SJCRH30 (cell line): ENCODE measurements around the gene MNT. TPM values are rescaled to one million over a fixed set of nuclear protein-coding genes. Genes with fewer than 3 reads are reported as not detected.

ENCODE experiments used
- DNase-seq, 2 experiments: peaks; one replicate each; pipeline ENCODE4 v3.0.0-alpha.2; 2015 to 2020
- H3K27ac ChIP-seq: fragments of 250-450 bp; sonication (Bioruptor Pico); 2 replicates; pipeline ENCODE4 v1.5.1; 2020; ENCODE audit warnings: mild to moderate bottlenecking, moderate library complexity
- H3K27me3 ChIP-seq: fragments of 250-450 bp; sonication (Bioruptor Pico); 2 replicates; pipeline ENCODE4 v1.5.1; 2020; ENCODE audit warnings: mild to moderate bottlenecking, moderate library complexity
- H3K36me3 ChIP-seq: fragments of 250-450 bp; sonication (Bioruptor Pico); 2 replicates; pipeline ENCODE4 v1.5.1; 2020; ENCODE audit warnings: mild to moderate bottlenecking, moderate library complexity
- H3K4me1 ChIP-seq: fragments of 250-450 bp; sonication (Bioruptor Pico); 2 replicates; pipeline ENCODE4 v1.5.1; 2020; ENCODE audit warnings: mild to moderate bottlenecking, moderate library complexity
- H3K4me3 ChIP-seq: fragments of 250-450 bp; sonication (Bioruptor Pico); 2 replicates; pipeline ENCODE4 v1.5.1; 2020; ENCODE audit warnings: mild to moderate bottlenecking, moderate library complexity
- H3K9me3 ChIP-seq: fragments of 250-450 bp; sonication (Bioruptor Pico); replicated peaks from 2 replicates; pipeline ENCODE4 v1.5.1; 2020; ENCODE audit warnings: mild to moderate bottlenecking, moderate library complexity
- total RNA-seq: library from RNA; depleted of rRNA; stranded (reverse); fragments of >200 nt; shearing (Covaris generic); gene quantifications from 2 replicates; pipeline ENCODE4 v1.2.3, GENCODE V29; 2014

MNT gene
- total RNA-seq, 1 experiment from 2014 or later: 8.7 TPM

DNA sequence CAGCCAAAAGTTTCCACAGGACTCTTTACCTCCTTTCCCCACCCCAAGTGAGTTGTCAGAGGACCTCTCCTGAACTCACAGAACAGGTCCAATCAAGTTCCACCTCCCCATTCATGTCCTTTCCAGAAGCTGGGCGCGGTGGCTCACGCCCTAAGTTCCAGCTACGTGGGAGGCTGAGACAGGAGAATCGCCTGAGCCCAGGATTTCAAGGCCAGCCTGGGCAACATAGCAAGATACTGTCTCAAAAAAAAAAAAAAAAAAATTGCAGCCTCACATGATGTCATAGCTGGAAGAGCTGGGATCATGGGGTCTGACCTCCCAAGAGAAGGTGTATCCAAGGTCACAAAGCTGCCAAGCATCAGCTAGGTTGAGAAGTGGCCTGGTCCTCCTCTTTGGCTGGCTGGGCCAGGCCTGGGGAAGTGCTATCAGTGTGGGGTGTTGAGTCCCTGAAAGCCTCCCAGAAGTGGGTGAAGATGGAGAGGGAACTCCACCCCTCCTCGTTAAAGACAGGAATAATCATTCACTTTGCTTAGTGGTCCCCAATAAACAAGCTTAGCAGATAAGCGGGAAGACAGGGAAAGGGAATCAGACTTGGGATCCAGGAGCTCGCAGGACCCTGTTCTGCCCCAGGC, 5.5 kb upstream of the MNT start:
- Histone ChIP-seq H3K27me3 (no peaks in the 10 kb centered on the region), H3K27ac (no peak overlapping the region), H3K36me3 (no peaks in the 10 kb centered on the region), H3K4me3 (no peak overlapping the region), H3K9me3 (no peaks in the 10 kb centered on the region), H3K4me1 (no peaks in the 10 kb centered on the region)
- DNase-seq: no peak

DNA sequence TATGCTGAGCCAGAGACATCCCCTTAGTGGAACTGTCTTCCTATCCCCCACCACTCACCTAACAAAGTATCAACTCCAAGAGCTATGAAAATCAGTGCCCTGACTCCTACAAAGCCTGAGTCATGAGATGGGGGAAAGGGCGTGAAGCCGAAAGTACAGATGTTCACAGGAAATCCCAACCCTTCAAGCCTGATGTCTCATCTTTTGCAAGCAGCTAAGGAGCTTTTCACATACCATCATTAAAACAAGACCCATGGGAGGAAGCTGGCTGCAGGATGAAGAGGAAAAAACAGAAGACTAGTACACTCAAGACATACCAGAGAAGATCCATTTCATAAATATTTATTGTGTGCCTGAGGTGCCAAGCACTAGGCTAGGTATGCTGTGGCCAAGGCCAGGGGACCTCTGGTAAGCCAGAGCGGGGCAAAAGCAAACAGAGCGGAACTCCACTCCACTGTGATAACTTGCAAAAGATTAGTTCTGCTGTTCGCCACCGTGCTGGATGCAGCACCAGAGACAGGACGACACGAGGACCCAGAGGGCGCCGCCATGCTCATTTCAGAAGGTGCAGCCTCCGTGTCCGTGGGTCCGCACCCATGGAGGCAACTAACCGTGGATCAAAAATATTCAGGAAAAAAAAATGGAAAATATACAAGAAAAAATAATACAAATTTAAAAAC, 4.5 kb upstream of the MNT start:
- DNase-seq: no peak
- Histone ChIP-seq H3K4me1 (no peaks in the 10 kb centered on the region), H3K9me3 (no peaks in the 10 kb centered on the region), H3K27me3 (no peaks in the 10 kb centered on the region), H3K36me3 (no peaks in the 10 kb centered on the region), H3K27ac (no peak overlapping the region), H3K4me3 (no peak overlapping the region)

DNA sequence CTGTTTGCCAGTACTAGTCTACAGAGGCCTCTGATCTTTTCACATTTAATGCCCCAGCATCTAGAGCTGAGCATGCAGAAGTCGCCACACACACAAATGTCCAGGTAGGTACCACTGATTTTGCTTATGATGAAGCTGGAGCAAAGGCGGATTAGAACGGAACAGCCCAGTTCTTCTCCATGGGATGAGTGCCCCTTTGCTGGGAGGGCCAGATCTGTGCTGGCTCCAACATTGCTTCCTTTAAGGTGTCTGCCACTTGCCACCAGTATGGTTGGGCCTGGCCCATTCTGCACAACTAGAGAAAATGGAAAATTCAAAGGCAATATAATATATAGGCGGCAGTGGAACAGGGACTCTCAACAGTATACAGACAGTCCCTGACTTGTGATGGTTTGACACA, 2.2 kb upstream of the MNT start:
- Histone ChIP-seq H3K9me3 (no peaks in the 10 kb centered on the region), H3K4me1 (peaks cover 5% of the 10 kb centered on the region), H3K36me3 (no peaks in the 10 kb centered on the region), H3K27ac (no peak overlapping the region), H3K27me3 (no peaks in the 10 kb centered on the region), H3K4me3 (no peak overlapping the region)
- no peak for DNase-seq

DNA sequence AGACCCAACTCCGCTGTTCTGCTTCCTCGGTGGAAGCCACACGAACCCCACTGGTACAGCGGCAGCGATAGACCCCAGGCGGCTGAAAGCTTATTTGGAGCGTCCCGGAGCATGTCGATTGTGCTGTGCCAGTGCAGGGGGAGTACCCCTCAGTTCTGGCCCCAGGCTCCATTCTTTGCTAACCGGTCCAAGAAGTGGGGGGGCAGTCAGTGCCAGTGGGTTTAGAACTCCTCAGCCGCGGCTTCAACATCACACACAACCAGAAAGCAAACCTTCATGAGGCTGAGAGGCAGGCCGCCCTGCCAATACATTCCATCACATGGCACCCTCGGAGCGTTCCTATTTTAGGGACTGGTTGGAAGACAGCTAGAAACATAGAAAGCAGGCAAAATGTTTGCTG, 1.7 kb upstream of the MNT start:
- no peak overlapping the region for H3K27ac ChIP-seq
- no peaks in the 10 kb centered on the region for H3K9me3 ChIP-seq
- H3K27me3 ChIP-seq: no peaks in the 10 kb centered on the region
- H3K36me3 ChIP-seq: no peaks in the 10 kb centered on the region
- peaks cover 5% of the 10 kb centered on the region for H3K4me1 ChIP-seq
- no peak for DNase-seq
- peak overlapping the region; percentile 86 for H3K4me3 ChIP-seq

DNA sequence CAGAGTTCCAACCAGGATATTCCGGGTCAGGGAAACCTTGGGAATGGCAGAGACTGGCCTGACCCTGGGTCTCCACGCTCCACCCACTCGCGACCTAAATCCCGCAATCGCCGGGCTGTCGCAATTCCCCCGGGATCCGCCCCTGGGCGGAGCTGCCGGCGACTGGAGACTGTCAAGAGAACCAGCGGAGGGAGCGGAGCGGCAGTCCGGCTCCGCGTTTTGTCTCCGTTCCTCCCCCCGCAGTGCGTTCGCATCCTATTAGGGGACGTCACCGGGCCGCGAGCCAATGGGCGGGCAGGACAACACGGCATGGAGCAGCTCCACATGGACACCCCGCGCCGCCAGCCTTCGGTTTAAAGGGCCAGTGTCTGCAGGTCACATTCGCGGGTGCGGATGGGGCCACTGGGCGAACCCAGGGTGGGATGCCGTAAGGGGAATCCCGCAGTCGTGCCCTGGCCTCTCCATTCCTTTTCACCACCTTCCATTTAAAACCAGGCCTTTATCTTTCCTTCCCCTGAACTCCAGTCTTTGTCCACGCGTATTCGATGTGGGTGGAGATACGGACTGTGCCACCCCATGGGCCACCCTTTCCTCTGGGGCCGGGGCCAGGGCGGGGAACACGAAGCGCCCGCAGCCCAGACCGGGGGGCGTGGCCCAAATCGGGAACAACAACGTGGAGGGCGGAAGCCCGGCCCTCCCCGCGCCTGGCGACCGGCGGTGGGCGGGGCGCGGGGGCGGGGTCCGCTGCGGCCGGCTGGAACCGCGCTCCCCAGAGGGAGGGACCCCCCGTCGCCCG, 764 bp upstream of the MNT start:
- peak overlapping the region; percentile 94 for H3K27ac ChIP-seq
- H3K27me3 ChIP-seq: no peaks in the 10 kb centered on the region
- H3K4me3 ChIP-seq: peak overlapping the region; percentile 86
- DNase-seq: peak; percentile 97 to 99
- H3K4me1 ChIP-seq: peaks cover 5% of the 10 kb centered on the region
- H3K9me3 ChIP-seq: no peaks in the 10 kb centered on the region
- no peaks in the 10 kb centered on the region for H3K36me3 ChIP-seq

DNA sequence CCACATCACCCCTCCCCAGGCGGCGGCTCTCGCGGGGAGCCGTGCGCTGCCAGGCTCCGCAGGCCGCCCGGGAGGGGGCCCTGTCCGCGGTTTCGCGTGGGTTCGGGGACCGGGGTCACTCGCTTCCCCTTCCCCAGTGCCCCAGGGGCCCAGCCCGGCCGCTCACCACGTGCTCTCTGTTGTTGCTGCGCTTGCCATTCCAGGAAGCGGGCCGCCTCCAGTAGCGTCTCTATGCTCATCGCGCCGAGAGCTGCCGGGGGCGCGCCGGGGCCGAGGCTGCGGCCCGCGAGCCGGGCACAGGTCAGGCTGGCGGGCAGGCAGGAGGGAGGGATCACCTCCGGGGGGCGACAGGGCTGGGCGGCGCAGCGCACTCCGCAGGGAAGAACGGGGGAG, 390 bp downstream of the MNT start:
- peak; percentile 50 to 56 for DNase-seq
- peak overlapping the region; percentile 94 for H3K27ac ChIP-seq
- peaks cover 12% of the 10 kb centered on the region for H3K4me1 ChIP-seq
- H3K4me3 ChIP-seq: peak overlapping the region; percentile 86
- no peaks in the 10 kb centered on the region for H3K27me3 ChIP-seq
- H3K36me3 ChIP-seq: no peaks in the 10 kb centered on the region
- no peaks in the 10 kb centered on the region for H3K9me3 ChIP-seq

DNA sequence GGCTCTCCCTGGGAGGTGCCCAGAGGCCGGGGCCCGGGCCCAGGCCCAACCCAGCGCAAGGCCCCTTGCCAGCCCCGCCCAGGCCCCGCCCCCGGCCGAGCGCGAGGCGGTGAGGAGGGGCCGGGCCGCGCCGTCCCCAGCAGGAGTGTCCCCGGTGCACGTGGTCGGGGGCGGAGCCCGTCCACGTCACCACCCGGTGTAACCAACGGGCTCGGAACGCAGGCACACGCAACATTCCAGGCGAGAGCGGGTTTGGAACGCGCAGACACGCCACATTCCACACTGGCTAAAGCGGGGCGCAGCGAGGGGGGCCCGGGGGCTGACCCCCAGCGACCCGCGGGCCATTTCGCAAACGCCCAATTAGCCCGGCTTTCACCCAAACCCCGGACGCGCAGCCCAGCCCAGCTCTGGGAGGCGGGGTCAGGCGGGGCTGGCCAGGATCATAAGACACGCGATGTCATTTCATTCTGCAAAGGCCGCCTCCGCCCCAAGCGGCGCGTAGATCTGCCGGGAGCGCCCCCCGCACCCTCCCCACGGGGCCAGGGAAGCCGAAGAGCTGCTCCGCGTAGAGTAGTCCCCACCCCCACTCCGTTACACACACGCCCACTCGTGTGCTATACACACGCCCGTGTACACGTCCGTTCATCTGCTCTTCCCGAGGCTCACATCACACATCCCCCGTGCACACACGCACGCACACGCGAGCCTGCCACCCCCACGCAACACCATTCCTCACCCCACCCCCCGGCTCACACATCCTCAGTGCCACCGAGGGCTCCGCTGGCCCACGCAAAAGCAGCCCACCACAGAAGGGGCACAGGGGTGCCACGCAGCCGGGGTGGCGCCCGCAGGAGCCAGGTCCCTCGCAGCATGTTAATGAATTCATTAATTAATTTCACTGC, 1.0 kb downstream of the MNT start:
- Histone ChIP-seq H3K36me3 (no peaks in the 10 kb centered on the region), H3K4me3 (peak overlapping the region; percentile 86), H3K9me3 (no peaks in the 10 kb centered on the region), H3K27ac (peak overlapping the region; percentile 94), H3K4me1 (peaks cover 12% of the 10 kb centered on the region), H3K27me3 (no peaks in the 10 kb centered on the region)
- DNase-seq: peak; percentile 86 to 87

DNA sequence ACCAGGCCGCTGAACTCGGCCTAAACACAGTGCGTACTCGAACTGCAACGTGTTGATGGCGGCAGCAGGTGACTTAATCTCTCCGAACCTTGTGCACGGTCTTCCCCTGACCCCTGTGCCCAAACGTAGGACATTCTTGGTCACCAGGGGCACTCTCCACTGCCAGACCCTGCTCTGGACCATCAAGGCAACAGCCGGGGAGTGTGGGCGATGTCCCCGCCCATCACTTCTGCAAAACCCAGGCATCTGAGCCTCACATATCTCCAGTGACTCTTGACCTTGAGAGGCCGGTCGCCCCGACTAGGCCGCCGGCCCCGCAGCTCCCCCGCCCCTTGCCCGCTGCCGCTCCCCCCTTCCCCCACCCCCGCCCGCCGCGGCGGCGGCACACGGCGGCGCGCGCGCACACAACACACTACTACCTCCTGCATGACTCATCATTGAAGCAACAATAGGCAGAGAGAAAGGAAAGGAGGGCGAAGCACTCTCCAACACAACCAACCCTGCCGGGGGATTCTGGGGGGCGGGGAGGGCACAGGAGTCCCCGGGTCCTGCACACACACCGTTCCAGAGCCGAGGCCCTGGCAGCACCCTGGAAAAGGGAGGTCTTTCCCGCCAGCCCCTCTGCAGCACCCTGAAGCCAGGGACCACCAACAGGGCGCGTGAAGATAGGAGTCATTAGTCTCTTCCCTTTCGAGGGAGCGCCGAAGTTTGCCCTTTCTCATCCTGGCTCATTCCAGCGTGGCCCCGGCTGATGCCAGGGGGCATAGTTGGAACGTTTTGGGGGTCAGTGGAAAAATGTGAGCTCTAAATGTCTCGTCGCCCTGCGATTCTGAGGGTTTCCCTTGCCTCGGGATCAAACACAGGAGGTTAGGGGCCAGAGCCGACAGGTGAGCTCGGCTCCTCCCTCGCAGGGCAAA, 1.9 kb downstream of the MNT start:
- peak overlapping the region; percentile 94 for H3K27ac ChIP-seq
- H3K4me3 ChIP-seq: peak overlapping the region; percentile 86
- no peaks in the 10 kb centered on the region for H3K27me3 ChIP-seq
- H3K36me3 ChIP-seq: no peaks in the 10 kb centered on the region
- peak; percentile 53 to 62 for DNase-seq
- no peaks in the 10 kb centered on the region for H3K9me3 ChIP-seq
- H3K4me1 ChIP-seq: peaks cover 12% of the 10 kb centered on the region

DNA sequence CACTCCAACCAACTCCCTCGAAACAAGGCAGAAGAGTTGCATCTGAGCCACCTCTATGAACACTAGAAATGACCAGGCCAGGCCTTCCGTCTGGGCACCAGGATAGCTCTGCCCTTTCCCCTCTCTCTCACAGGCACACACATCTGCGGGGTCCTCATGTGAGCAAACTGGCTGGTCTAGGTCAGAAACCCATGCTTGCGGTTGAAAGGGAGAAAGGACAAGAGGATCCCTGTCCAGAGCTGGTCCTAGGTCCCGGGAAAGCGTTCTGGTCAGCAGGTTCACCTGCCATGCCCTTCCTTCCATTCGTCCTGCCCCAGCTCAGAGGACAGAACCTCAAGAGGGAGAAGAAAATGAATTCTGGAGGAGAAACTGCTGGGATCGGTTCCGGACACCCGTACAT, 2.7 kb downstream of the MNT start:
- no peak for DNase-seq
- H3K9me3 ChIP-seq: no peaks in the 10 kb centered on the region
- H3K27me3 ChIP-seq: no peaks in the 10 kb centered on the region
- peaks cover 12% of the 10 kb centered on the region for H3K4me1 ChIP-seq
- H3K27ac ChIP-seq: no peak overlapping the region
- no peak overlapping the region for H3K4me3 ChIP-seq
- no peaks in the 10 kb centered on the region for H3K36me3 ChIP-seq

DNA sequence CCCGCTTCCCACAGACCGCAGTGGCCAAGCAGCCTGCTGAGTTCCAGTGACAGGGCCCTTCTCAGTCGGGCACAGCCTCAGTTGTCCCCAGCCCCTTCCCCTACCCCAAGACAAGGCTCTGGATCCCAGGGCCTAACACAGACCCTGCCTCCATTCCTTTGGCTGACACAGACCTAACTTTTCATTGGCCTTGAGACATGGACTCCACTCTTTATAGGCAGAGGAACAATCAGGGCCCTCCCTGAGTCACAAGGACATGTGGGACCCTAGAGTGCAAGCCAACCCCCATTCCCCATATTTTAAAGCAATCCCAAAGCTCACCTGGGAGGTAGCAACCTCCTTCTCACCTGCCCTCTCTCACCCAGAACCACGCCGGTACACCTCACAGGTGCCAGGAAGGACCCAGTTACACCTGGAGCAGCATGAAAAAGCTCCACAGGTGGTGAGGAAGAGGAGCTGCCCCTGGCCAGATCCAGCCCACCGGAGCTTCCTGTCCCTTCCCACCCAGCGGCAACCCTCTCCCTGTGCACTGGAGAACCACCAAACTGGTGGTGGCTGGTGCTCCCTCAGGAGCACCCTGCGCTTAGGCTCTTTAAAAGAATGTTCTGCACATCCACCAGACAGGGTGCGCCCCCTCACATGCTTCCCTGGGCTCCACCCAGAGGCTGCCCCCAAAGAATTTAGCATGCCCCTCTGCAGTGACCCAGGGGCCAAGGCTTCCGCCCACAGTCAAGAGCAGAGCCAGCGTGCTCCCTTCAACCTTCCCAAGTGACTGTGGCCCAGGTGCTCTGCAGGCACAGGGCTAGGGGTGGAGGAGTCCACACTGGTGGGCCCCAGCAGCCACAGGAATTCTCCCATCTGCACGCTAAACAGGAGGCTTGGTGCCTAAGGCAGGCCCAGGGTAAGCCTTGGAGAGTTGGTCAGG, 3.4 kb downstream of the MNT start:
- H3K27me3 ChIP-seq: no peaks in the 10 kb centered on the region
- H3K36me3 ChIP-seq: no peaks in the 10 kb centered on the region
- peak overlapping the region; percentile 38; the same call in 1 of the 2 replicates for H3K4me3 ChIP-seq
- H3K27ac ChIP-seq: no peak overlapping the region
- H3K9me3 ChIP-seq: no peaks in the 10 kb centered on the region
- no peak for DNase-seq
- peaks cover 12% of the 10 kb centered on the region for H3K4me1 ChIP-seq

DNA sequence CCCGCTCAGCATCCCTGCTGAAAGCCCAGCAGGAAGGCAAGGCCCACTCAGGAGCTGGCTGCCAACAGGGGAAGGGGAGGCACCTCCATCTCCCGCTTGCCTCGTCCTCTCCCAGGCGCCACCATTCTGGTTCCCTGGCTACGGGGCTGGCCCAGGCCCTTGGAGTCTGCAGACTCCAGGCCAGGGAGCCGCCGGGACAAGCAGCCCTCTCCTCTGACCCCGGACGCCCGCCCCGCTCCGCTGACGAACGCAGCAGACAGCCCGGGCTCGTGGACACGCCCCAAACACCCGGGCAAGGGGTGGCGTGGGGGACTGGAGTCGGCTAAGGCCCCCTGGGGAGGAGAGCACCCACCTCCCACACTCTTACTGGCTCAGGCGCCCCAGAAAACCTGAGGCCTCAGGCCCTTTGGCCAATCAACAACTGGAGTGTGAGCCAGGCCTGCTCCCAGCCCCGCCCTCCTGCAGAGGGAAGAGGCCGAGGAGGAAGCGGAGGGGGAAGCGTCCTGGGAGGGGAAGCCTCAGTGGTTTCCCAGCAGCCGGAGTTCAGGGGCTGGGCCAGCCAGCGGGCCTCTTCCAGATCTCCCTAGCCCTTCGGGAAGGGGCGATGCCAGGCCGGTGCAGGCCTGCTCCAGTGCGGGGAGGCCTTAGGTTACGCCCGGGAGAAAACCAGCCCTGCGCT, 4.2 kb downstream of the MNT start:
- Histone ChIP-seq H3K4me3 (peak overlapping the region; percentile 38), H3K4me1 (peaks cover 13% of the 10 kb centered on the region), H3K27me3 (no peaks in the 10 kb centered on the region), H3K36me3 (no peaks in the 10 kb centered on the region), H3K27ac (no peak overlapping the region), H3K9me3 (no peaks in the 10 kb centered on the region)
- DNase-seq: peak; percentile 94 to 96

DNA sequence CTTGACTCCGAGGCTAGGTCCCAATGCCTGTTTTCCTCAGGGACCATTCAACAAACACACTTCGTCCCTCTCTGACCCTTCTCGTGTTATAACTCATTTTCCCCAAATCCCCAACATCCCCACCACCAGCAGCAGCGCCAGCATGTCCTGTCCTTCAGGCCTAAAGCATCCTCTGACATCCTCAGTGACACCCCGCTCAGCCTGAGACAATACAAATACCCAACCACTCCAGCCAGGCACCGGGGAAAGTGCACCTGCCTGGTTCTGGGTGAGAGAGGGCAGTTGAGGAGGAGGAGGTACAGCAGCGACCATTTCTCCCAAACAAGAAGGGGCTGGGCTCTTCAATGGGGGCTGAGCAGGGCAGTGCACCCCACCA, 4.7 kb downstream of the MNT start:
- H3K27ac ChIP-seq: no peak overlapping the region
- peaks cover 14% of the 10 kb centered on the region for H3K4me1 ChIP-seq
- DNase-seq: no peak
- no peaks in the 10 kb centered on the region for H3K36me3 ChIP-seq
- no peaks in the 10 kb centered on the region for H3K27me3 ChIP-seq
- no peaks in the 10 kb centered on the region for H3K9me3 ChIP-seq
- H3K4me3 ChIP-seq: peak overlapping the region; percentile 38
